Spinal cord (tissue), 10 donors: ENCODE measurements around the gene REC114. TPM values are rescaled to one million over a fixed set of nuclear protein-coding genes. Genes with fewer than 3 reads are reported as not detected.
"Not testable (repeated sequence)": the region's sequence is repeated elsewhere in the genome, so short reads cannot be mapped to it uniquely, and the experiment has no call there.

Experiments
- DNase-seq, 6 donors: peaks; one replicate each; pipeline versions ENCODE4 v3.0.0 to v3.0.0-alpha.2; 2013 to 2015; ENCODE audit warnings: low spot score in 6 of 6, low read depth in 4 of 6
- H3K27ac ChIP-seq: one replicate; pipeline ENCODE4 v1.5.1; 2013; ENCODE audit warnings: low read depth, low read length, control low read depth
- H3K27me3 ChIP-seq: one replicate; pipeline ENCODE4 v1.6.1; 2013; ENCODE audit warnings: low read length; ENCODE audit not compliant: control insufficient read depth, insufficient read depth
- H3K36me3 ChIP-seq: one replicate; pipeline ENCODE4 v1.6.1; 2013; ENCODE audit warnings: low read length; ENCODE audit not compliant: control insufficient read depth, insufficient read depth
- H3K4me1 ChIP-seq: one replicate; pipeline ENCODE4 v1.6.1; 2013; ENCODE audit warnings: low read length; ENCODE audit not compliant: control insufficient read depth, insufficient read depth
- H3K4me3 ChIP-seq: one replicate; pipeline ENCODE4 v1.5.1; 2013; ENCODE audit warnings: low read depth, low read length, control low read depth
- H3K9me3 ChIP-seq: one replicate; pipeline ENCODE4 v1.6.1; 2013; ENCODE audit warnings: low read length; ENCODE audit not compliant: control insufficient read depth, insufficient read depth
- WGBS: methylation state at CpG from one replicate; pipeline ENCODE4 v1.1.5; 2013; ENCODE audit warnings: missing lambda C conversion rate; ENCODE audit not compliant: insufficient coverage; 5-methylcytosine and 5-hydroxymethylcytosine counted together
- polyA plus RNA-seq, 2 donors: library from polyadenylated mRNA; unstranded; fragments of 120-200 nt; gene quantifications; one replicate each; pipeline ENCODE4 v1.2.1, GENCODE V29; 2013; ENCODE audit not compliant: insufficient read length in 2 of 2
- total RNA-seq, 2 donors: library from RNA; depleted of rRNA in 1 of 2; stranded (reverse); fragments of 120-200 nt in 1 of 2; fragments of >200 nt in 1 of 2; gene quantifications; one replicate each; pipeline versions ENCODE4 v1.2.3 to v1.2.4, GENCODE V29; 2013 to 2014
- donor health status: healthy.

The REC114 gene
- total and polyA plus RNA-seq, 4 donors, result not detected

- no CpG with 5 or more reads among the region's 2 CpGs for WGBS
- H3K4me1 ChIP-seq, result no peaks in the 10 kb centered on the region
- no peaks in the 10 kb centered on the region for H3K27me3 ChIP-seq
- no peaks in the 10 kb centered on the region for H3K36me3 ChIP-seq
- DNase-seq, result no peak
- no peak overlapping the region for H3K27ac ChIP-seq
- no peaks in the 10 kb centered on the region for H3K9me3 ChIP-seq
- H3K4me3 ChIP-seq, result no peak overlapping the region
Measured at GRCh38 chr15:73425510-73425909, 17.5 kb upstream of the REC114 start.

- Histone ChIP-seq H3K9me3 (no peaks in the 10 kb centered on the region), H3K4me3 (no peak overlapping the region), H3K4me1 (no peaks in the 10 kb centered on the region), H3K36me3 (no peaks in the 10 kb centered on the region), H3K27ac (no peak overlapping the region), H3K27me3 (no peaks in the 10 kb centered on the region)
- WGBS, result 100% methylated on average over 1 of the region's 5 CpGs
- DNase-seq, result no peak
Measured at GRCh38 chr15:73426323-73426994, 16.5 kb upstream of the REC114 start.

- not testable (repeated sequence) for H3K27me3 ChIP-seq, H3K4me3 ChIP-seq, DNase-seq, H3K4me1 ChIP-seq, H3K9me3 ChIP-seq, H3K27ac ChIP-seq, H3K36me3 ChIP-seq
- WGBS, result 96% methylated on average over 4 of the region's 7 CpGs
Measured at GRCh38 chr15:73431329-73431728, 11.6 kb upstream of the REC114 start.

GRCh38 chr15:73433873-73434272 is 9.1 kb upstream of the REC114 start:
- H3K4me1 ChIP-seq, result no peaks in the 10 kb centered on the region
- no peaks in the 10 kb centered on the region for H3K9me3 ChIP-seq
- no peak overlapping the region for H3K4me3 ChIP-seq
- H3K36me3 ChIP-seq, result no peaks in the 10 kb centered on the region
- DNase-seq, result no peak
- no peak overlapping the region for H3K27ac ChIP-seq
- H3K27me3 ChIP-seq, result no peaks in the 10 kb centered on the region
- 20% methylated on average over 1 of the region's 4 CpGs for WGBS

GRCh38 chr15:73436613-73437012 is 6.4 kb upstream of the REC114 start:
- Histone ChIP-seq H3K36me3 (no peaks in the 10 kb centered on the region), H3K9me3 (no peaks in the 10 kb centered on the region), H3K27ac (no peak overlapping the region), H3K27me3 (no peaks in the 10 kb centered on the region), H3K4me1 (no peaks in the 10 kb centered on the region), H3K4me3 (no peak overlapping the region)
- no peak for DNase-seq
- no CpG with 5 or more reads among the region's 2 CpGs for WGBS

- WGBS, result 43% methylated on average over 2 of the region's 4 CpGs
- DNase-seq, result peak in 1 of 6 donors; percentile 33
- H3K4me1 ChIP-seq, result no peaks in the 10 kb centered on the region
- H3K27me3 ChIP-seq, result no peaks in the 10 kb centered on the region
- H3K9me3 ChIP-seq, result no peaks in the 10 kb centered on the region
- H3K27ac ChIP-seq, result no peak overlapping the region
- H3K36me3 ChIP-seq, result no peaks in the 10 kb centered on the region
- no peak overlapping the region for H3K4me3 ChIP-seq
Measured at GRCh38 chr15:73437543-73438109, 5.3 kb upstream of the REC114 start.

- H3K27ac ChIP-seq, result no peak overlapping the region
- DNase-seq, result no peak
- no CpG with 5 or more reads among the region's 1 CpG for WGBS
- H3K9me3 ChIP-seq, result no peaks in the 10 kb centered on the region
- H3K4me3 ChIP-seq, result no peak overlapping the region
- H3K27me3 ChIP-seq, result no peaks in the 10 kb centered on the region
- no peaks in the 10 kb centered on the region for H3K36me3 ChIP-seq
- H3K4me1 ChIP-seq, result no peaks in the 10 kb centered on the region
Measured at GRCh38 chr15:73438651-73439050, 4.3 kb upstream of the REC114 start.

- Histone ChIP-seq H3K36me3 (no peaks in the 10 kb centered on the region), H3K27me3 (no peaks in the 10 kb centered on the region), H3K4me3 (no peak overlapping the region), H3K27ac (no peak overlapping the region), H3K4me1 (no peaks in the 10 kb centered on the region), H3K9me3 (no peaks in the 10 kb centered on the region)
- 94% methylated on average over 2 of the region's 3 CpGs for WGBS
- DNase-seq, result no peak
Measured at GRCh38 chr15:73440571-73440970, 2.4 kb upstream of the REC114 start.

GRCh38 chr15:73442421-73442820 is 543 bp upstream of the REC114 start:
- Histone ChIP-seq H3K27ac (no peak overlapping the region), H3K36me3 (no peaks in the 10 kb centered on the region), H3K4me3 (no peak overlapping the region), H3K27me3 (no peaks in the 10 kb centered on the region), H3K4me1 (no peaks in the 10 kb centered on the region), H3K9me3 (no peaks in the 10 kb centered on the region)
- DNase-seq, result peak in 1 of 6 donors; percentile 62
- 69% methylated on average over 11 of the region's 11 CpGs for WGBS

GRCh38 chr15:73447471-73447870 is 4.5 kb downstream of the REC114 start:
- DNase-seq, H3K4me3 ChIP-seq, H3K4me1 ChIP-seq, H3K27ac ChIP-seq, H3K27me3 ChIP-seq, H3K9me3 ChIP-seq, H3K36me3 ChIP-seq: not testable (repeated sequence)
- WGBS, result 100% methylated on average over 1 of the region's 5 CpGs
